GM10248 (cell line): Measurements from ENCODE around the gene ART5.
"Not testable (repeated sequence)": the region's sequence is repeated elsewhere in the genome, so short reads cannot be mapped to it uniquely, and the experiment has no call there.

Experiments
- CTCF ChIA-PET: fragments of 300-600 bp; sonication (Branson Sonifier 250); formaldehyde crosslinking; extraction: SDS; loops from one replicate; lab custom pipeline; 2021; ENCODE audit warnings: antibody characterized with exemption; lab: Yijun Ruan, JAX
- POLR2A ChIA-PET: fragments of 350-650 bp; sonication (Branson Sonifier 250); formaldehyde crosslinking; extraction: SDS; loops from one replicate; lab custom pipeline; 2020; ENCODE audit warnings: antibody characterized with exemption; lab: Yijun Ruan, JAX
- DNase-seq: peaks from one replicate; pipeline ENCODE4 v3.0.0; 2012; ENCODE audit errors: extremely low spot score
- TF ChIP-seq, protein P1 (sequence below): IDR thresholded peaks from 2 replicates; pipeline ENCODE4 v1.5.1; 2012; ENCODE audit warnings: mild to moderate bottlenecking, low read depth; ENCODE audit errors: extremely low read depth, missing control alignments, control extremely low read depth

ART5 gene

DNA sequence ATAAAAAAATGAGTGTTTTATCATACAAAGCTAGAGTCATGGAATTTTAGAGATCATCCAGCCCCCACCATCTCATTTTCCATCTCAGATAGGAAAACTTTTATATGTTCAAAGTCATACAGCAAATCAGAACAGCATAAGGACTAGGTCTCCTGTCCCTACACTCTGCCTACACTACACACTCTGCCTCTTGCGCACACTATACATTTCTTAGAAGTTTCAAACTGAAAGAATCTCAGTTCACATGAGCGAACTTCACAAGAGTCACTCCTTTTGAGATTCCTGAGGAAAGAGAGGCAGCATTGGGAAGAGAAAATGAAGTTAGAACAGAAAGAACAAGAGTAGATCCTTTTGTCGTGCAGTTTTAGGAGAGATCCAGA, 36.5 kb downstream of the ART5 start:
- ChIA-PET CTCF (interaction anchor here (1.3 kb wide), 1 partner anchor 13 kb away, joined by 3 read pairs; no protein-coding TSS in a partner anchor), POLR2A (no interaction called here)
- no peak for DNase-seq
- TF ChIP-seq, protein P1, sequence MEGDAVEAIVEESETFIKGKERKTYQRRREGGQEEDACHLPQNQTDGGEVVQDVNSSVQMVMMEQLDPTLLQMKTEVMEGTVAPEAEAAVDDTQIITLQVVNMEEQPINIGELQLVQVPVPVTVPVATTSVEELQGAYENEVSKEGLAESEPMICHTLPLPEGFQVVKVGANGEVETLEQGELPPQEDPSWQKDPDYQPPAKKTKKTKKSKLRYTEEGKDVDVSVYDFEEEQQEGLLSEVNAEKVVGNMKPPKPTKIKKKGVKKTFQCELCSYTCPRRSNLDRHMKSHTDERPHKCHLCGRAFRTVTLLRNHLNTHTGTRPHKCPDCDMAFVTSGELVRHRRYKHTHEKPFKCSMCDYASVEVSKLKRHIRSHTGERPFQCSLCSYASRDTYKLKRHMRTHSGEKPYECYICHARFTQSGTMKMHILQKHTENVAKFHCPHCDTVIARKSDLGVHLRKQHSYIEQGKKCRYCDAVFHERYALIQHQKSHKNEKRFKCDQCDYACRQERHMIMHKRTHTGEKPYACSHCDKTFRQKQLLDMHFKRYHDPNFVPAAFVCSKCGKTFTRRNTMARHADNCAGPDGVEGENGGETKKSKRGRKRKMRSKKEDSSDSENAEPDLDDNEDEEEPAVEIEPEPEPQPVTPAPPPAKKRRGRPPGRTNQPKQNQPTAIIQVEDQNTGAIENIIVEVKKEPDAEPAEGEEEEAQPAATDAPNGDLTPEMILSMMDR, result no peak

GRCh38 chr11:3604167-3604566, 37.6 kb downstream of the ART5 start:
- TF ChIP-seq, protein P1, result no peak
- ChIA-PET POLR2A (no interaction called here), CTCF (no interaction called here)
- DNase-seq, result no peak

DNA sequence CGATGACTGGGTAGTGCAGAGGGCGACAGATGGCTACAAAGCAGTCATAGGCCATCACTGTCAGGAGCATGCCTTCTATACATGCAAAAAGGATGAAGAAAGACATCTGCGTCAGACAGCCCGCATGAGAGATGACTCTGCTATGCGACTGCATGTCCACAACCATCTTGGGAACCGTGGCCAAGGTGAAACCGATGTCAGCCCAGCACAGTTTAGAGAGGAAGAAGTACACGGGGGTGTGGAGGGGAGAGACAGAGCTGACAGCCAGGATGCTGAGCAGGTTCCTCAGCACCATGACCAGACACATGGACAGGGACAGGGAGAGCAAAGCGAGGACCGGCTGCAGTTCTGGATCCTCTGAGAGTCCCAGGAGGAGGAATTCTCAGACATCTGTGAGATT, 41.6 kb downstream of the ART5 start:
- CTCF ChIA-PET, DNase-seq, POLR2A ChIA-PET: not testable (repeated sequence)

DNA sequence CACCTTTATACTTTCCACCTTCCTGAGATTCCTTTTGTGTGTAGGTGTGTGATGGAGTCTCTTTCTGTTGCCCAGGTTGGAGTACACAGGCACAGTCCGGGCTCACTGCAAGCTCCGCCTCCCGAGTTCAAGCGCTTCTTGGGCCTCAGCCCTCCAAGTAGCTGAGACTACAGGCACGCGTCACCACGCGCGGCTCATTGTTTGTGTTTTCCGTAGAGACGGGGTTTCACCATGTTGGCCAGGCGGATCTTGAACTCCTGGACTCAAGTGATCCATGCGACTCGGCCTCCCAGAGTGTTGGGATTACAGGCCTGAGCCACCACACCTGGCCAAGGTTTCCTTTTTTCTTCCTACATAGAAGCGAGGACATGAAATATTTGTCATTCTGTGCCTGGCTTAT, 44.0 kb downstream of the ART5 start:
- DNase-seq, CTCF ChIA-PET, POLR2A ChIA-PET: not testable (repeated sequence)

DNA sequence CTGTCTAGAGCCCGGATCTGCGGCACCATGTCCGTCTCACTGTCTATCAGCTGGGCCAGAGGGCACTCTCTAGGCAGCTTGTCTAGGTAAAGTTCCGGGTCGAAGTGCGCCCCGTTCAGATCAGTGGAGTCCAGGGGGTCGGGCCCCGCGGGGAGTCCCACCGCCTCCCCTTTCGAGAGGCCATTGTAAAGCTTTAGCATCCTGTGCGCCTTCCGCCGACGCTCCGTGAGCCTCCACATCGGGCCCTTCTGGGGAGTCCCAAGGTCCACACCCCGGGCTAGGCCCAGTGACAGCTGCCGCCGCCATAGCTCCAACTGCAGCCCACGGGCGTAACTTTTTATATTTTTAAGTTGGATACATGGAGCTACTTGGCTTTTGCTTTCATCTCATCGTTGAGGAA, 50.5 kb downstream of the ART5 start:
- DNase-seq, POLR2A ChIA-PET: not testable (repeated sequence)
- CTCF ChIA-PET, result interaction anchor here (1.0 kb wide), 1 partner anchor 10 kb away, joined by 4 read pairs; no protein-coding TSS in a partner anchor

GRCh38 chr11:3590193-3590592, 51.6 kb downstream of the ART5 start:
- POLR2A ChIA-PET, DNase-seq, CTCF ChIA-PET: not testable (repeated sequence)

DNA sequence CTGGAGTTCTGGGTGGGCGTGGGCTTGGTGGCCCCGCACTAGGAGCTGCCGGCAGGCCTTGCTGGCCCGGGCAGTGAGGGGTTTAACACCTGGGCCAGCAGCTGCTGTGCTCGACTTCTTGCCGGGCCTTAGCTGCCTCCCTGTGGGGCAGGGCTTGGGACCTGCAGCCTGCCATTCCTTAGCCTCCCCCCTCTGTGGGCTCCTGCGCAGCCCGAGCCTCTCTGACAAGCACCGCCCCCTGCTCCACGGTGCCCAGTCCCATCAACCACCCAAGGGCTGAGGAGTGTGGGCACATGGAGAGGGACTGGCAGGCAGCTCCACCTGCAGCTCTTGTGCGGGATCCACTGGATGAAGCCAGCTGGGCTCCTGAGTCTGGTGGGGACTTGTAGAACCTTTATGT, 53.0 kb downstream of the ART5 start:
- DNase-seq, POLR2A ChIA-PET, CTCF ChIA-PET: not testable (repeated sequence)
